GM23338 (cell line): Measurements from ENCODE around the gene UNC79. TPM values are rescaled to one million over a fixed set of nuclear protein-coding genes. Genes with fewer than 3 reads are reported as not detected.

Experiments
- ATAC-seq: fragments of 200-7000 bp; cut with Tn5 transposase; 3 replicates; pipeline ENCODE4 v1.9.1; 2020
- DNase-seq: peaks from one replicate; pipeline ENCODE4 v3.0.0-alpha.2; 2015; ENCODE audit warnings: low spot score
- H2AFZ ChIP-seq: fragments of 200-600 bp; sonication (generic); 2 replicates; pipeline ENCODE4 v1.8.0; 2016; ENCODE audit warnings: antibody characterized with exemption, mild to moderate bottlenecking, moderate library complexity
- H3F3A ChIP-seq: fragments of 200-600 bp; sonication (generic); replicated peaks from 2 replicates; pipeline ENCODE4 v1.8.0; 2017; ENCODE audit warnings: antibody characterized with exemption, mixed run types, low read depth
- H3K27ac ChIP-seq: fragments of 200-600 bp; sonication (generic); 2 replicates; pipeline ENCODE4 v1.6.1; 2016; ENCODE audit warnings: low read depth
- H3K27me3 ChIP-seq: fragments of 200-600 bp; sonication (generic); 2 replicates; pipeline ENCODE4 v1.8.0; 2016; ENCODE audit warnings: mild to moderate bottlenecking, mixed run types, moderate library complexity; ENCODE audit not compliant: insufficient read depth
- H3K36me3 ChIP-seq: fragments of 200-600 bp; sonication (generic); 2 replicates; pipeline ENCODE4 v1.8.0; 2016; ENCODE audit warnings: mild to moderate bottlenecking; ENCODE audit not compliant: insufficient read depth
- H3K4me1 ChIP-seq: fragments of 200-600 bp; sonication (generic); 2 replicates; pipeline ENCODE4 v1.8.0; 2016; ENCODE audit warnings: mild to moderate bottlenecking, moderate library complexity; ENCODE audit not compliant: insufficient read depth
- H3K4me2 ChIP-seq: fragments of 200-600 bp; sonication (generic); 2 replicates; pipeline ENCODE4 v1.7.1; 2017; ENCODE audit warnings: mixed run types
- H3K4me3 ChIP-seq: fragments of 200-600 bp; sonication (generic); 2 replicates; pipeline ENCODE4 v1.6.1; 2016; ENCODE audit warnings: mixed run types
- H3K79me2 ChIP-seq: fragments of 200-600 bp; sonication (generic); replicated peaks from 2 replicates; pipeline ENCODE4 v1.8.0; 2017; ENCODE audit warnings: mild to moderate bottlenecking; ENCODE audit not compliant: insufficient read depth
- H3K9me2 ChIP-seq: fragments of 200-600 bp; sonication (generic); 2 replicates; pipeline ENCODE4 v1.8.0; 2017; ENCODE audit not compliant: insufficient read depth
- H4K20me1 ChIP-seq: fragments of 200-600 bp; sonication (generic); replicated peaks from 2 replicates; pipeline ENCODE4 v1.8.0; 2017; ENCODE audit warnings: mild to moderate bottlenecking; ENCODE audit not compliant: insufficient read depth
- H3K27ac Mint-ChIP-seq: 2 replicates; pipeline ENCODE4 v1.8.0; 2020; ENCODE audit warnings: inconsistent platforms, mild to moderate bottlenecking, moderate library complexity, mixed read lengths
- H3K27me3 Mint-ChIP-seq: 3 replicates; pipeline ENCODE4 v1.8.0; 2022; ENCODE audit warnings: low read depth, mild to moderate bottlenecking, moderate library complexity, mixed read lengths, inconsistent platforms; ENCODE audit not compliant: insufficient read depth, poor library complexity
- H3K36me3 Mint-ChIP-seq: 3 replicates; pipeline ENCODE4 v1.8.0; 2021; ENCODE audit warnings: low read depth, mild to moderate bottlenecking, inconsistent platforms, moderate library complexity, mixed read lengths
- H3K4me1 Mint-ChIP-seq: 3 replicates; pipeline ENCODE4 v1.8.0; 2020; ENCODE audit warnings: mild to moderate bottlenecking, inconsistent platforms, mixed read lengths
- H3K4me3 Mint-ChIP-seq: 3 replicates; pipeline ENCODE4 v1.8.0; 2021; ENCODE audit warnings: moderate library complexity, mild to moderate bottlenecking, inconsistent platforms, mixed read lengths
- H3K9me3 Mint-ChIP-seq: 3 replicates; pipeline ENCODE4 v1.8.0; 2020; ENCODE audit warnings: moderate library complexity, mild to moderate bottlenecking, inconsistent platforms, mixed read lengths
- CREB1 ChIP-seq: fragments of 250-450 bp; sonication (Bioruptor Pico); IDR thresholded peaks from 2 replicates; pipeline ENCODE4 v1.5.0; 2020; ENCODE audit warnings: low read depth, mild to moderate bottlenecking, moderate library complexity
- CTCF ChIP-seq, 2 experiments: fragments of 200-600 bp in 1 of 2; sonication (generic) in 1 of 2; conservative IDR thresholded peaks; 2 replicates each; pipeline versions ENCODE4 v1.5.1 to v1.6.1; 2016 to 2017; ENCODE audit warnings: antibody characterized with exemption in 2 of 2, low read depth in 2 of 2, mild to moderate bottlenecking in 2 of 2, moderate library complexity in 1 of 2
- ETS1 ChIP-seq: IDR thresholded peaks from 2 replicates; pipeline ENCODE4 v1.6.1; 2016; ENCODE audit warnings: antibody characterized with exemption
- EZH2 ChIP-seq: fragments of 200-600 bp; sonication (generic); IDR thresholded peaks from one replicate; pipeline ENCODE4 v1.8.0; 2017; ENCODE audit warnings: antibody characterized with exemption, mild to moderate bottlenecking, low read depth; ENCODE audit not compliant: unreplicated experiment
- EZH2phosphoT487 ChIP-seq: fragments of 200-600 bp; sonication (generic); IDR thresholded peaks from one replicate; pipeline ENCODE4 v1.8.1; 2018; ENCODE audit warnings: antibody characterized with exemption; ENCODE audit not compliant: unreplicated experiment
- JUNB ChIP-seq: IDR thresholded peaks from one replicate; pipeline ENCODE4 v1.6.1; 2016; ENCODE audit warnings: antibody characterized with exemption; ENCODE audit not compliant: unreplicated experiment
- NANOG ChIP-seq: IDR thresholded peaks from 2 replicates; pipeline ENCODE4 v1.6.1; 2016; ENCODE audit warnings: antibody characterized with exemption, borderline replicate concordance
- POLR2AphosphoS5 ChIP-seq: IDR thresholded peaks from 2 replicates; pipeline ENCODE4 v1.6.1; 2016; ENCODE audit warnings: antibody characterized with exemption, low read depth
- REST ChIP-seq: IDR thresholded peaks from one replicate; pipeline ENCODE4 v1.6.1; 2018; ENCODE audit warnings: antibody characterized with exemption; ENCODE audit not compliant: unreplicated experiment
- STAT1 ChIP-seq: IDR thresholded peaks from one replicate; pipeline ENCODE4 v1.6.1; 2016; ENCODE audit warnings: antibody characterized with exemption; ENCODE audit not compliant: unreplicated experiment
- ZNF114 ChIP-seq: fragments of 250-450 bp; sonication (Bioruptor Pico); IDR thresholded peaks from 2 replicates; pipeline ENCODE4 v1.5.0; 2020; ENCODE audit warnings: mild to moderate bottlenecking, moderate library complexity
- ZNF331 ChIP-seq: fragments of 250-450 bp; sonication (Bioruptor Pico); IDR thresholded peaks from 2 replicates; pipeline ENCODE4 v1.5.0; 2020; ENCODE audit warnings: low read depth, mild to moderate bottlenecking, moderate library complexity
- ZNF462 ChIP-seq: fragments of 250-450 bp; sonication (Bioruptor Pico); IDR thresholded peaks from 2 replicates; pipeline ENCODE4 v1.5.0; 2020; ENCODE audit warnings: mild to moderate bottlenecking, moderate library complexity
- polyA plus RNA-seq: library from polyadenylated mRNA; unstranded; fragments of >200 nt; fragmentation: Nextera tagmentation; extraction: Ambion mirVana; gene quantifications from 2 replicates; pipeline ENCODE4 v1.2.1, GENCODE V29; 2016
- total RNA-seq: library from RNA; depleted of rRNA; stranded (reverse); fragments of >200 nt; shearing (Covaris generic); gene quantifications from 2 replicates; pipeline ENCODE4 v1.2.3, GENCODE V29; 2014

The UNC79 gene
- total and polyA plus RNA-seq, 2 experiments from 2014 or later, result 1.8 to 3.6 TPM

- no peaks in the 10 kb centered on the region for H3K36me3 ChIP-seq
- no peak overlapping the region for H3K27ac ChIP-seq
- no peak for ATAC-seq
- H3K4me1 ChIP-seq, result peaks cover 7% of the 10 kb centered on the region; the same call in 1 of the 2 replicates
- Mint-ChIP-seq H3K9me3 (no peaks in the 10 kb centered on the region), H3K27ac (no peak overlapping the region; the same call in 1 of the 2 replicates), H3K36me3 (no peaks in the 10 kb centered on the region), H3K4me3 (no peak overlapping the region), H3K4me1 (peaks cover 12% of the 10 kb centered on the region), H3K27me3 (peaks cover 5% of the 10 kb centered on the region)
- 0 out of 2 replicates have a peak, but pooled peaks cover 23% of the 10 kb centered on the region for H3K9me2 ChIP-seq
- no peak overlapping the region for H3K4me3 ChIP-seq
- no peak overlapping the region for H2AFZ ChIP-seq
- no peaks in the 10 kb centered on the region for H3F3A ChIP-seq
- DNase-seq, result no peak
- H3K79me2 ChIP-seq, result no peaks in the 10 kb centered on the region
- no peaks in the 10 kb centered on the region for H4K20me1 ChIP-seq
- no peaks in the 10 kb centered on the region for H3K27me3 ChIP-seq
- no peak for TF ChIP-seq REST
- TF ChIP-seq CTCF (conservative IDR thresholded peaks at IDR 0.05; ENCODE audit: low read depth in 2 of 2), result no peak
- TF ChIP-seq NANOG, result no peak
- TF ChIP-seq JUNB, result no peak
- no peak for TF ChIP-seq POLR2AphosphoS5
- no peak for TF ChIP-seq ZNF331 (CRISPR knock-in tag)
- no peak for TF ChIP-seq CREB1 (CRISPR knock-in tag)
- no peak for TF ChIP-seq STAT1
- no peak for TF ChIP-seq ZNF462 (CRISPR knock-in tag)
- TF ChIP-seq ETS1, result no peak
- TF ChIP-seq ZNF114 (CRISPR knock-in tag), result no peak
- no peak for TF ChIP-seq EZH2phosphoT487
- no peak for TF ChIP-seq EZH2
- no peak overlapping the region for H3K4me2 ChIP-seq
These were observed 243.6 kb downstream of the UNC79 start for GRCh38 chr14:93674343-93674742.
